Left ventricle myocardium inferior (tissue), 1 donor: ENCODE measurements around the gene SPTB. TPM values are rescaled to one million over a fixed set of nuclear protein-coding genes. Genes with fewer than 3 reads are reported as not detected.

ENCODE experiments used
- DNase-seq: peaks from one replicate; pipeline ENCODE4 v3.0.0-alpha.2; 2020
- H3K27ac ChIP-seq: fragments of 200-600 bp; replicated peaks from 2 replicates; pipeline ENCODE4 v1.8.0; 2021
- H3K27me3 ChIP-seq: fragments of 200-600 bp; 2 replicates; pipeline ENCODE4 v1.8.0; 2021; ENCODE audit warnings: low read depth
- H3K36me3 ChIP-seq: fragments of 200-600 bp; 2 replicates; pipeline ENCODE4 v1.8.0; 2021
- H3K4me1 ChIP-seq: fragments of 200-600 bp; 2 replicates; pipeline ENCODE4 v1.8.0; 2021
- H3K4me3 ChIP-seq: fragments of 200-600 bp; 2 replicates; pipeline ENCODE4 v1.8.0; 2021; ENCODE audit warnings: mild to moderate bottlenecking, moderate library complexity
- H3K9me3 ChIP-seq: fragments of 200-600 bp; replicated peaks from 2 replicates; pipeline ENCODE4 v1.8.0; 2021
- CTCF ChIP-seq: fragments of 200-600 bp; IDR thresholded peaks from 2 replicates; pipeline ENCODE4 v1.8.0; 2021; ENCODE audit warnings: antibody characterized with exemption, mild to moderate bottlenecking, borderline replicate concordance
- intact Hi-C: fragments of 100-400 bp; cut with micrococcal nuclease; formaldehyde crosslinking; loops from one replicate; pipeline ENCODE4 v1.11.0; 2022
- total RNA-seq: library from RNA; stranded (reverse); fragmentation: NEBNext Ultra II Directional; extraction: Animal tissue kit (Norgen Biotek cat#: 25700); gene quantifications from one replicate; pipeline ENCODE4 v1.2.1, GENCODE V29; 2021
- donor health status: DM: no; HTN: yes; CAD: no; lungs with severe emphysema.

Gene SPTB
- total RNA-seq, 1 donor from 2014 or later: 82.2 TPM

- Histone ChIP-seq H3K9me3 (no peaks in the 10 kb centered on the region), H3K27me3 (no peaks in the 10 kb centered on the region), H3K36me3 (peaks cover 35% of the 10 kb centered on the region), H3K4me3 (no peak overlapping the region), H3K27ac (no peak overlapping the region), H3K4me1 (peaks cover 31% of the 10 kb centered on the region)
- DNase-seq: no peak
- no peak for TF ChIP-seq CTCF
- intact Hi-C loops: no loop called here
These were observed 43.3 kb upstream of the SPTB start for GRCh38 chr14:64923015-64923414.

GRCh38 chr14:64920465-64920864 is 40.8 kb upstream of the SPTB start:
- peaks cover 46% of the 10 kb centered on the region for H3K4me1 ChIP-seq
- intact Hi-C loops: no loop called here
- no peak for TF ChIP-seq CTCF

GRCh38 chr14:64919618-64920017 is 39.9 kb upstream of the SPTB start:
- intact Hi-C loops: no loop called here
- Histone ChIP-seq H3K36me3 (peaks cover 9% of the 10 kb centered on the region), H3K4me3 (no peak overlapping the region), H3K9me3 (no peaks in the 10 kb centered on the region), H3K27me3 (no peaks in the 10 kb centered on the region), H3K4me1 (peaks cover 55% of the 10 kb centered on the region), H3K27ac (no peak overlapping the region)
- no peak for DNase-seq
- no peak for TF ChIP-seq CTCF

More at GRCh38 chr14:64920465-64920864, 40.8 kb upstream of the SPTB start:
- Histone ChIP-seq H3K27ac (no peak overlapping the region), H3K9me3 (no peaks in the 10 kb centered on the region), H3K27me3 (no peaks in the 10 kb centered on the region), H3K36me3 (peaks cover 17% of the 10 kb centered on the region), H3K4me3 (no peak overlapping the region)
- no peak for DNase-seq

GRCh38 chr14:64919215-64919614 is 39.5 kb upstream of the SPTB start:
- H3K9me3 ChIP-seq: no peaks in the 10 kb centered on the region
- intact Hi-C loops: no loop called here
- H3K36me3 ChIP-seq: peaks cover 5% of the 10 kb centered on the region
- peaks cover 59% of the 10 kb centered on the region for H3K4me1 ChIP-seq
- TF ChIP-seq CTCF: no peak
- no peak for DNase-seq
- no peaks in the 10 kb centered on the region for H3K27me3 ChIP-seq
- H3K4me3 ChIP-seq: no peak overlapping the region
- H3K27ac ChIP-seq: no peak overlapping the region

GRCh38 chr14:64918216-64918615 is 38.5 kb upstream of the SPTB start:
- Histone ChIP-seq H3K27me3 (no peaks in the 10 kb centered on the region), H3K9me3 (no peaks in the 10 kb centered on the region), H3K27ac (no peak overlapping the region), H3K4me1 (peaks cover 59% of the 10 kb centered on the region), H3K36me3 (no peaks in the 10 kb centered on the region), H3K4me3 (no peak overlapping the region)
- no peak for DNase-seq
- intact Hi-C loops: no loop called here
- no peak for TF ChIP-seq CTCF

GRCh38 chr14:64915797-64916196 is 36.1 kb upstream of the SPTB start:
- Histone ChIP-seq H3K27me3 (no peaks in the 10 kb centered on the region), H3K4me1 (peaks cover 63% of the 10 kb centered on the region), H3K27ac (no peak overlapping the region), H3K9me3 (no peaks in the 10 kb centered on the region), H3K36me3 (no peaks in the 10 kb centered on the region), H3K4me3 (peak overlapping the region; percentile 93)
- TF ChIP-seq CTCF: no peak
- DNase-seq: no peak
- intact Hi-C loops: no loop called here
